Stimulated activated CD8-positive, alpha-beta memory T cell treated with anti-CD3 and anti-CD28 coated beads, Interleukin-4, amount 100 ng/mL, for 1 hour (primary cell): Measurements from ENCODE around the gene ARHGAP5.

ENCODE experiments used
- DNase-seq, 2 donors: peaks; one replicate each; pipeline ENCODE4 v3.0.0-alpha.2; 2020; ENCODE audit warnings: low read depth in 2 of 2, low spot score in 1 of 2

The ARHGAP5 gene

GRCh38 chr14:32077081-32078022 lies at the start of gene ARHGAP5:
Gene ARHGAP5, plus strand, starts transcription at chr14:32077304. Its CDS starts 13,366 bp downstream, at chr14:32090670.
- no peak for DNase-seq

DNA sequence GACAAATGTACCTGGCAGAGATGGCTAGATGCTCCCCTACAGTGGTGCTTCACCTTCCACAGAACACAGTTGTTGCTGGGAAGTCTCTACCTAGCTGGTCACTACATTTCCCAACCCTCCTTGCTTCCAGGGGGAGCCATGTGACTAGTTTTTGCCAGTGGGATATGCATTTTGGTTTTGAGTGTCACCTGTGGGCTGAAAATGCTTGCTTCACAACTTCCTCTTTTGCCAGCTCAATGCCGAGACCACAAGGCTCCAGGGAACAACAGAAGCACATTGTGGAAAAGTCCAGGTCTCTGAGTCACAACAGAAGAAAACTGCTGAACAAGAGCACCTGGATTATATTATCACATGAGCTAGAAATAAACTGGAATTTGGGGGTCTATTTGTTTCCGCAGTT lies 48.5 kb upstream of the ARHGAP5 start:
- DNase-seq = no peak

DNA sequence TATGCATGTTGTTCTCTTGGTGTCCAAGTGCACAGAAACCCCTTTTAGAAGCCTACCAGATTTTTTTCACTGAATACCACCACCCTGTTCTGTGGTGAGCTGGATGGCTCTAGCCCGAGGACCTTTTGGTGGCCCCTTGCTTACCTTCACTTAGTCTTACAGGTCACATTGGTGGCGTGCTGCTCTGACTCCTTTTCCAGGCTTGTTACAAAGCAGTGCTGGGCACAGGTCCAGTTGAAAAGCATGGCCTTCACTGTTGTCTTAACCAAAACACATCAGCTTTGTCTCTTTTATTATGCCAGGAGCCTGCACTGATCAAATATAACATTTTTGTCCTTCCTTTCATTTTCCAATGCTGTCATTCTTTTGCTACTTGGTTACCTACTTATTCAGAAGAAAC lies 43.6 kb upstream of the ARHGAP5 start:
- no peak for DNase-seq

GRCh38 chr14:32038876-32039275 lies 38.2 kb upstream of the ARHGAP5 start:
- DNase-seq = no peak

GRCh38 chr14:32039401-32040030 lies 37.6 kb upstream of the ARHGAP5 start:
- DNase-seq = no peak

DNA sequence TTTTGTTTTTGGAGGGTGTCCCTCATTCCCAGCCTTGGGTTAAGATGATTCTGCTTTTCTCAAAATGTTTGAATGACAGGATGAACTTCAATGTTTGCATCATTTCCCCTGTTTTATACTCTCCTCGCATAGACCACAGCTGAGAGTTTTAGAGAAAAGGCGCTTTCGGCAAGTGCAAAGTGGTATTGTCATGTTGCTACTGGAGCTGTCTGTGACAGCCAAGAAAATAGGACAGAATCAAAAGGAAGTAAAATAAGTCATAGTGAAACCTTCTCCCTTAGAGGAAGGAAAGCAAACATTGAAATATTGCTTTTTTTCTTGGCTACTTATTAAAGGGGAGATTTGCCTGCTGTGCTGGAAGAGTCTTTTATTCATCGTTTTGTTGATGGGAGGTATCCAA lies 33.5 kb upstream of the ARHGAP5 start:
- DNase-seq = no peak

DNA sequence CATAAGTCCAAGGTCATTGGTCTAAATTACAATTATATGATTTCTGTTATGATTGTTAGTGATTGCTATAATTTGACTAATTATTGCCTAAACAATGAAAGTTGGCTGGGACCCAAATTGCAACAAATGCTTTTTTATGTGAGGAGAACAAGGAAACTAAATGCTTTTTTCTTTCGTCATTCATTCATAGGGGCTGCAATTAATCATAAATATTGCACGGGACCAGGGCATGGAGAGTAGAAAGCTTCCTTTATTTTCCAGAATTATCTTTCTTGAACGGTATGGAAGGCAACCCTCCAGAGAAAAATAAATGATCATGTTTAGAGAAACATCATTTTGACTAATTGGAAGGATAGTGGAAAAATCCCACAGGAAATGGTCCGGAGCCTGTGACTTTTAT lies 32.6 kb upstream of the ARHGAP5 start:
- DNase-seq = no peak

GRCh38 chr14:32047791-32048190 lies 29.3 kb upstream of the ARHGAP5 start:
- no peak for DNase-seq

- no peak for DNase-seq
These were observed 27.6 kb upstream of the ARHGAP5 start for GRCh38 chr14:32049361-32050088.

- DNase-seq = no peak
These were observed 26.2 kb upstream of the ARHGAP5 start for GRCh38 chr14:32050878-32051277.

GRCh38 chr14:32054536-32054935 lies 22.6 kb upstream of the ARHGAP5 start:
- DNase-seq = no peak

DNA sequence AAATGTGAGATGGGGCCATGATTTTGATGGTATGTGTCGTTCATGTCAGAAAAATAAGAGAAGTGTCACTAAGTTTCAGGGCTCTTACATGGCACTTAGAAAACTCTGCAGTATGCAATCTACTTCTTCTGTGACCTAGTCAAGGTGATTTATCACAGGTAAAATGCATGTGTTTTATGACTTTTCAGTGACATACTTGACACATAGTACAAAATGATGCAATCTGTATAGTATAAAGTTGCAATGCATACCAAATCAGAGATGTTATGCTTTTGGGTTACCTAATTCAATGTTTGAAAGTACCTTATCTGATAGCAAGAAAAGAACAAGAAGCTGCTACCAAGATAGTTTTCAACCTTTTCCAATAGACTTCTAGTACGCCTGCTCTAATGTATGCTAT lies 21.9 kb upstream of the ARHGAP5 start:
- no peak for DNase-seq

DNA sequence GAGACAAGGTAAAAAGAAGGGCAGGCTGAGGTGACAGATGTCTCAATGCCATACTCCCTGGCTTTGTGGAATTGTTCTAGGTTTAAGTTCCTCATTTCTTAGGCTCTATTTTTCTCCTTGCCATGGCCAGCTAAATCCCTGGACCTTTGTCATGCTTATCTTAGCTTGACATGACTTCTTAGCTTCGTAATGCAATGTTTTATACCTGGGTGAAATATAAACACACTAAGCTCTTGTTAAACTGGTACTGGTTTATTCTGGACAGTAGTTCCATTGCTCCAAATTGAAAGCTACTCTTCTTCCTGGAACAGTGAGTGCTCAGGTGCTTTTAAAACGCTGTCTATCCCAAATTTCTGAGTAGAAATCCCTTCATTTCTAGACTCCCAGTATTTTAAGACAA lies 17.4 kb upstream of the ARHGAP5 start:
- DNase-seq = no peak

DNA sequence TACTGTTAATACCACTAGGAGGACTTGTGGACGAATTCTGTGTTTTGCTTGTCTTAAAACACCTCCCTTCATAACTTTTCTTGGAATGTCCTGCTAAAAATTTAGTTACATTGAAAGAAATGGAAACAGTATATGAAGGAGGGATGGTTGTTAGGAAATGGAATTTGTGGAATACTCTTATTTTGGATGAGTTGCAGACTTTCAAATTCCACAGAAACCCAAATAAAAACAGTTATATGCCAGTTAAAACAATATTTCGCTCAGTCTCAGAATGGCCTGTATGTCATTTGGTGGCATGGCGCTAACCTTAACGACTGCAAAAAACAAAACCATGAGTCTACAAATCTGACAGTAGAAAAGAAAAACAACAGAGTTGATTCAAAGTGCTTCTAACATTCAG lies 12.2 kb upstream of the ARHGAP5 start:
- no peak for DNase-seq

DNA sequence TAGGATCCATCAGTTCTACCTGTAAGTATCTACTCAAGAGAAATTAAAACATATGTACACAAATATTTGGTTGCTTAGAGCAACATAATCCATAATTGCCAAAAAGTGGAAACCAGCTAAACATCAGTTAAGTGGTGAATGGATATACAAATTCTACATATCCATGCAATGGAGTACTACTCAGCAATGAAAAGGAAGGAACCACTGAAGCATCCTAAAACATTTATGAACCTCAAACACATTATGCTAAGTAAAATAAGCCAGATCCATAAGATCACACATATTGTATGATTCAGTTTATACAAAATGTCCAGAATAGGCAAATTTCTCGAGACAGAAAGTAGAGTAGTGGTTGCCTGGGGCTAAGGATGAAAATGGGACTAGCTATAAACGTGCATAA lies 8.4 kb upstream of the ARHGAP5 start:
- DNase-seq = no peak

DNA sequence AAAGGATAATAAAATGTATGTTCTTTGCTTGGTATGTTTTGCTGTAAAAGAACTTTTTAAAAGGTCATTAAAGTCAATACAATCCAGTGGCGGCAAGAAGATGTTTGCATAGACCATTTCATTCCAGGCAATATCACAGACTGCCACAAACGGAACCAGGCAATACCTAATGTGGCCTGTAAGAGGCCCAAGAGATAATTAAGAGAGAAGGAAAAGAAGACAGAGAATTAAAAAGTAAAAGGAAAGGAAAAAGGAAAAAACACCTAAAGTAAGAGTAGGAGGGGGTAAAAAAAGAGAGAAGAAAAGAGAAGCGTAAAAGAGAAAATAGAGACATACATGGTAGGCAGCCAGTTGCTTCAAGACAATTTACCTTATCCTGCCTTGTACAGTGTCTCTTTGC lies 6.8 kb upstream of the ARHGAP5 start:
- no peak for DNase-seq

DNA sequence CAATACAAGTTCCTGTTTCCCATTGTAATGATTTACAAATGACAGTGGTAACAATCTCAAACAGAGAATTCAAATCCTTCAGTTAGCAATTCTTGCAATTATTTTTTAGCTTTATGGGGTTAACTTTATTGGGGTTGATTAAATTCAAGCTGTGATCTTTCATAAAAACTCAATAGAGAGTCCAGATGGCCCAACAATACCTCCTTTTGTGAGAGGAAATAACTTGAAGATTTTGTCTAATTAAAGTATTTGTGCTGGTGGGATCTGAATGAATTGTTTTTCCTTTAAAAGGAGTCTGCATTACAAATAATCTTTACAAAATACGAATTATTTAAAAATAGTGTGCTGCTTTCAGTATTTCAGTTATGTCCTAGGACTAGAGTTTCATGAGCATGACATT lies 4.4 kb upstream of the ARHGAP5 start:
- no peak for DNase-seq

DNA sequence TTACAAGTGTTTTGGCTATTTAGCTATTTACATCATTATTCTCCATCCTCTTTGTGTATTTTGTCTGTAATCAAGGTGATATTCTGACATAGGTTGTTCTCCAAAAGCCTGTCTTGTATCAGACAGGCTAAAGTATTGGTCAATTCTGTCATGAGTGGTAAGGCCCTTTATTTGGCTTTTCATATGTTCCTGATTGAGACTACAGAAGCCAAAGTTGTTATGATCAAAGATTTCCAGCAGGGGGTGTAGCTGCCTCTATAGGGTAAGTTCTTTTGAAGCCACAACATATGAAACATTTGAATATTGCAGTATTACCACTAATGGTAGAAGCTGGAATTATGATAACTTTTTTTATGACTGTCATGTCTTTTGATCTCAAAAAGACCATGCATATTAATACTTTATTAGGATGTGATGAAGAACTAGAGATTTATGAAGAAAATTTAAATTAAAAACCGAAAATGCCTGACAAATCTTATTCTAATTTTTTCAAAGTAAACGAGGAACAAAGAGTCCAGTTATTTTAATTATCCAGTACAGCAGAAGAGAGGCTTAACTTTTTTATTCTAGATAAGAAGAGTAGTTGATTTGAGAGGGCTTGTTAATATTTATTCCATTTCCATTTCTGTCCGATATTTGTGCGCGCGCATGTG lies 3.4 kb upstream of the ARHGAP5 start:
- no peak for DNase-seq

GRCh38 chr14:32074887-32075572 lies 2.1 kb upstream of the ARHGAP5 start:
- no peak for DNase-seq

GRCh38 chr14:32075672-32076277 lies 1.3 kb upstream of the ARHGAP5 start:
- DNase-seq = peak in 1 of 2 donors; percentile 29
